GM19023 (cell line): Measurements from ENCODE around the gene FN1.

Source experiments
- ATAC-seq: cut with Tn5 transposase; IDR thresholded peaks from one replicate; pipeline ENCODE4 v1.9.1; 2021; ENCODE audit warnings: mild to moderate bottlenecking, moderate library complexity; ENCODE audit not compliant: unreplicated experiment

Gene FN1

DNA sequence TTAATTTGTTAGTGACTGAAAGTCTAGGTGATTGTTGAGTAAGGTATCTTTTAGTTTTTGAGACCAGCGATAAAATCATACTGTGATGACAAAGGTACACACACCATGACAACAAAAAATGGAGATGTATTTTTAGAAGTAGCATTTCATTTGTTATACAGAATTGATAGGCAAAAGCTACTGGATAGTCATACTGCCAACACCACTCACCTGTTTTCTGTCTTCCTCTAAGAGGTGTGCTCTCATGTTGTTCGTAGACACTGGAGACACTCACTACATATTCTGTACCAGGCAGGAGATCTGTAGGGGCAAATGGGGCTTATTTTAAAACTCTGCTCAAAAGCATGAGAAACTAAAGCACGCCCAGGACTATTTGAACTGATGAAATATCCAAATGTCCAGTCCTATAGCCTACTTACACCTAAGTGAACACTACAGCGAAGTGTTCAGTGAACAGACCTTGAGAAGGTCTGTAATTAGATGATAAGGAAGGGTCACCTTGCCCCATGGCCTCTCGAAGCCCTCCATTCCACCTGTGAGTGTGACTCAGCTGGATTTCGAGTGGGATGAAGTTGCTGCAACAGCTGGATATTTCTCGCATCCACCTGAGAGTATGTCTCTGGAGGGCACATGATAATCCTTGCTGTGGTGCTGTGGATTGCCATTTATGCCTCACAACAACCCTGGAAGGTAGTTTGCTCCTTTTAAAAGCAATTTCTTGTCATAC lies 47.7 kb downstream of the FN1 start:
- no peak for ATAC-seq

DNA sequence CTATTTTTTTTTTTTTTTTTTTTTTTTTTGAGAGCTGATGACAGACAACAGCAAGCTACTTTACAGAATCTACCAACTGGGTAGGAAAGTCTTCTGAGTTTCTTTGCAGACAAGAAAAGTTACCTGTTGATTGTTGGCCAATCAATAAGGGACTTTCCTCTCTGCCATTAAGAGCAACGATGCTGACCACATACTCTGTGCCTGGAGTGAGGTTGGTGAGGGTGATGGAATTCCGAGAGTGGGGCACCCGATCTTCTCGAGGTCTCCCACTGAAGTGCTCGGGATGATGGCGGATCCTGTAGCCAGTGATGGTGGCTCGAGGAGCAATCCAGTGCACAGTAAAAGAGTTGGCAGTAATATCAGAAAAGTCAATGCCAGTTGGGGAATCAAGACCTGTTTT lies 49.3 kb downstream of the FN1 start:
- ATAC-seq = no peak

DNA sequence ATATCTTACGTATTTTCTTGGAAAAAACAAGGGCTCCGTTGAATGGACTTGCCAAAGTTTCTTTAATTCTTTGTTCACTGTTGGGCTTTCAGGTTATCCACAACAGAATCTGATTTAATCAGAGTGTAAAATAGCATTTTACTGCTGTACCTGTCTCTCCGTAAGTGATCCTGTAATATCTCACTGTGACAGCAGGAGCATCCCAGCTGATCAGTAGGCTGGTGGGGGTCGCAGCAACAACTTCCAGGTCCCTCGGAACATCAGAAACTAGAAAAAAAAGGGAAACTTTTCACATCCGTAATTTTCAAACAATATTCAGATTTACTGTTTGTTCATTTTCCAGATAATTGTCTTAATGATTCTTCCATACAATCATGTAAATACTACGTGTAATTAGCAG lies 51.2 kb downstream of the FN1 start:
- ATAC-seq = no peak

DNA sequence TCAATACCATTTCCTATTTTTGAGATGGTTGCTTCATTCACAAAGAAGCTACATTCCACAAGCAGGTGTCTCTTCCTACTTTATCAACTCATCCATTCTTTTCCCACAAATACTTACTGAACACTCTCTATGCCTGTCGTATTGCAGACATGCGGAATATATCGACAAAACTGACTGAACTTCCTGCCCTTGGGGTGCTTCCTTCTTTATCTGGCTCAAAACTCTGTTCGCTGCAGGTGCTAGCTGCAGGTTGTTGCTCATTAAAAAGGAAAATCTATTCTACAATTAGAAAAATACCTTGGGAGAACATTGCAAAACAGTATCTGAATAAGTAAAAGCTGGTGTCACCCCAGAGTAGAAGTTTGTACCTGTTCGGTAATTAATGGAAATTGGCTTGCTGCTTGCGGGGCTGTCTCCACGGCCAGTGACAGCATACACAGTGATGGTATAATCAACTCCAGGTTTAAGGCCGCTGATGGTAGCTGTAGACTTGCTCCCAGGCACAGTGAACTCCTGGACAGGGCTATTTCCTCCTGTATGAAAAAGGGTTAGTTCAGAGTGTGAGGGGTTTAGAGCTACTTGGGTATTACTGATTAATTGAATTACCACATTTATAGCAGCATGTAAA lies 52.1 kb downstream of the FN1 start:
- ATAC-seq = no peak

DNA sequence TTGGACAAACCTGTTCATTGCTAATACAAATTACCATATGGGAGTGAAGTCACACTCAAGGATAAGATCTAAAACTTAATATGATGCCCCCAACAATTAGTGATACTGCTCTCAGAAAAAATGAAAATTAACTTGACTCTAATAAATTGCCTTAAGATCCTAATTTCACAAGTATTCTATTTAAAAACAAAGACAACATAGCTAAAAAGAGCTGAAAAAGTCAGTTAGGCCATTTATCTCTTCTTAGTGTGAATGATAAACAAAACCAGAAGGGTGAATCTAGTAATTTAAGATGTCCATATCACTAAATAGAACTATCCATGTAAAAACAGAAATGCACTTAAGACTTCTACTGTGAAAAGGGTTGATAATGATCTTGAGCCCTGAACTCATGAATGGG lies 53.4 kb downstream of the FN1 start:
- ATAC-seq = no peak

DNA sequence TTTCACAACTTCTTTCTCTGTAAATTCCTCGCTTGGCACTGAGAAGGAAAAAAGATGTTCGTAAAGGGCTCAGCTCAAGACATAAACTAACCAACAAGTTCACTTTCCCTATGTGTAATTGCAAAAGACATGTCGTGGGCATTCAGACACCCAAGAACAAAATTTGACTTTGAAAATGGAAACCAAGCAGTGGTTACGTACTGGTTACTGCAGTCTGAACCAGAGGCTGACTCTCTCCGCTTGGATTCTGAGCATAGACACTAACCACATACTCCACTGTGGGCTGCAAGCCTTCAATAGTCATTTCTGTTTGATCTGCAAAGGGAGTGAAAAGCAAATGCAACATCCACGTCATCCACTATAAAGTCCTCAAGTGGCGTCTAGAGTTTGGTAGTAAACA lies 53.9 kb downstream of the FN1 start:
- no peak for ATAC-seq

DNA sequence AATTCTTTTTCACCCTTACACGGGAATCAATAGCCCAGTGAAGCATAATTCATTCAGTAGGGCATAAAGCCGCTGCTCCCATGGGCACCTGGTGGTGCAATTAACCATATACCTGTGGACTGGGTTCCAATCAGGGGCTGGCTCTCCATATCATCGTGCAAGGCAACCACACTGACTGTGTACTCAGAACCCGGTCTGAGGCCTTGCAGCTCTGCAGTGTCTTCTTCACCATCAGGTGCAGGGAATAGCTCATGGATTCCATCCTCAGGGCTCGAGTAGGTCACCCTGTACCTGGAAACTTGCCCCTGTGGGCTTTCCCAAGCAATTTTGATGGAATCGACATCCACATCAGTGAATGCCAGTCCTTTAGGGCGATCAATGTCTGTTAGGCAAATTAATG lies 55.2 kb downstream of the FN1 start:
- no peak for ATAC-seq

DNA sequence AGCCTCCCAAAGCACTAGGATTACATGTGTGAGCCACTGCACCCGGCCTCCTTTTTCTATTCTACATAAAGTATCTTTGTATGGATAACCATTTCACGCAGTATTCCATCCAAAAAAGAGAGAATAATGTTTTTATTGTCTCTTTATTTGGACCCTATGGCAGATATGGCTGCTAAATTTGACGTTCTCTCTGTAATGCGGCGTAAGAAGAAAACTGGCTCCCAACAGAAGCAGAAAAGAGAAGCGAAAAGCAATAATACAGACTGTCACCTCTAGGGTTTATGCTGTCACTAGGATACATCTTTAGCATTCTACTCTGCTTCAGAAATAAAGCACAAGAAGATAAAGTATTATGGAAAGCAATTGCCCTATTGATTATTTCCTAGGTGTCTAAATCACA lies 55.9 kb downstream of the FN1 start:
- ATAC-seq = no peak

DNA sequence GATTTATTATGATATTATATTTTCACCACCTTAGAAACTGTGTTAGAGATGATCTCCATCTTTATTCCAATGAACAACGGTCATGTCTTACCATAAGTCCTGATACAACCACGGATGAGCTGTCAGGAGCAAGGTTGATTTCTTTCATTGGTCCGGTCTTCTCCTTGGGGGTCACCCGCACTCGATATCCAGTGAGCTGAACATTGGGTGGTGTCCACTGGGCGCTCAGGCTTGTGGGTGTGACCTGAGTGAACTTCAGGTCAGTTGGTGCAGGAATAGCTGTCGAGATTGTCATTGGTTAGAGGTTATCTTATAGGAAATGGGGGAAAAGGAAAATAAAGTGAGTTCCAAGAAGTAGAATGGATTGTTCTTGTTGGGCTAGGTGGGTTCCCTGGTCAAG lies 56.8 kb downstream of the FN1 start:
- no peak for ATAC-seq

DNA sequence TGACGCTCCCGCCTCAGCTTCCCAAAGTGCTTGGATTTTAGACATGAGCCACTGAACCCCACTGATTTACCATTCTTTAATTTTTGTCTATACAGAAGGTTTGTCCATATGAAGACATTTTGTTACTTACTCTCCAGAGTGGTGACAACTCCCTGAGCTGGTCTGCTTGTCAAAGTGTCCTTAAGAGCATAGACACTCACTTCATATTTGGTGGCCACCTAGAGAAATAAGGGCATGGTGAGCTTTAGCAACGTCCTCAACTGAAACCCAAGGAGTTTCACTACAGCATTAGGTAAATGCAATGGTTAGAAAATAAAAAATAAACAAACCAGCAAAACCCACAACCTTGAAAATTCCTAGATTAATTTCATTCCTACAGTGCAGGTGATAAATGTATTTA lies 57.8 kb downstream of the FN1 start:
- no peak for ATAC-seq

DNA sequence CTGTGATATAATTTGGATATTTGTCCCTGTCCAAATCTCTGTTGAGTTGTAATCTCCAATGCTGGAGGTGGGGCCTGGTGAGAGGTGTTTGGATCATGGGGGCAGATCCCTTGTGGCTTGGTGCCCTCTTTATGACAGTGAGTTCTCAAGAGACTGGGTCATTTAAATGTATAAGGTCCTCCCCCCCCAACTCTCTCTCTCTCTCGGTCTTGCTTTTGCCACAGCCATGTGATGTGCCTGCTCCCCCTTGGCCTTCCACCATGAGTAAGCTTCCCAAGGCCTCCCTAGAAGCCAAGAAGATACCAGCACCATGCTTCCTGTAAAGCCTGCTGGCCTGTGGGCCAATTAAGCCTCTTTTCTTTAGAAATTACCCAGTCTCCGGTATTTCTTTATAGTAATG lies 58.6 kb downstream of the FN1 start:
- no peak for ATAC-seq

DNA sequence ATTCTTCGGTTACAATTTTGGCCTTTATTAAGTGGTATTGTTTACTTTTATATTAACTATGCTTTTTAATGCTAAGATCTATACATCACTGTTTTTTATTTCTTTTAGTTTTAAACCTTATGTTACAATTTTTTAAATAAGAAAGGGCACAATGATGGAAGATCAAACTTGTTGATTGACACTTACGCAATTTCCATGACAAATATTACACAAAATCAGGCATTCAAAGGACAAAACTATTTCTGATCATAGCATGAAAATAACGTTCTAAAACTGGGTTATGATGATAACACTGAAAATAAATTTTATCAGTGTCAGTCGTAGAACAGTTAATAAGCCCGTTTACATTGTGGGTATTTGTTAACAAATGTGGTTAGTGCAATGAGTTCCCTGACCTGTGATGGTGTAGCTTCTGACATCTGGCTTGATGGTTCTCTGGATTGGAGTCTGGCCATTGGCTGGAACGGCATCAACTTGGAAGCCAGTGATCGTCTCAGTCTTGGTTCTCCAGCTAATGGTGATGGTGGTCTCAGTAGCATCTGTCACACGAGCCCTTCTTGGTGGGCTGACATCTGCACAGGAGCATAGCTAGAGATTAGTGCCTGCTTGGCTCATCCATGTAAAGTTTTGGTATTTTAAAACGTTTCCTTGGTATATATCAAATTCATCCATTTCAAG lies 59.6 kb downstream of the FN1 start:
- no peak for ATAC-seq

DNA sequence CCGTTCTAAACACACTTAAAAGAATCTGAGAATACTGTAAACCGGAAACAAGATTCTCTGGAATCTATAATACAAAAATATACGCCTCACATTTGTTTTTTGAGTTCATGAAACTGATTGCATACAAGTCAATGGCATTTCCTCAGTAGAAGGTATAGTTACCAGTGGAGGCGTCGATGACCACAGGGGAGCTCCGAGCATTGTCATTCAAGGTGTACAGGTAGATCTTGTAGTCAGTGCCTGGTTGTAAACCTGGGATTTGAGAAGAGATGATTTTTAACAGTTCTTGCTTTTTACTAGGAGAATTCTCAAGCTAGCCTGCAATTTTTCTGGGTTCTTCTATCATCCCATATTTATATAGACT lies 60.4 kb downstream of the FN1 start:
- ATAC-seq = no peak

DNA sequence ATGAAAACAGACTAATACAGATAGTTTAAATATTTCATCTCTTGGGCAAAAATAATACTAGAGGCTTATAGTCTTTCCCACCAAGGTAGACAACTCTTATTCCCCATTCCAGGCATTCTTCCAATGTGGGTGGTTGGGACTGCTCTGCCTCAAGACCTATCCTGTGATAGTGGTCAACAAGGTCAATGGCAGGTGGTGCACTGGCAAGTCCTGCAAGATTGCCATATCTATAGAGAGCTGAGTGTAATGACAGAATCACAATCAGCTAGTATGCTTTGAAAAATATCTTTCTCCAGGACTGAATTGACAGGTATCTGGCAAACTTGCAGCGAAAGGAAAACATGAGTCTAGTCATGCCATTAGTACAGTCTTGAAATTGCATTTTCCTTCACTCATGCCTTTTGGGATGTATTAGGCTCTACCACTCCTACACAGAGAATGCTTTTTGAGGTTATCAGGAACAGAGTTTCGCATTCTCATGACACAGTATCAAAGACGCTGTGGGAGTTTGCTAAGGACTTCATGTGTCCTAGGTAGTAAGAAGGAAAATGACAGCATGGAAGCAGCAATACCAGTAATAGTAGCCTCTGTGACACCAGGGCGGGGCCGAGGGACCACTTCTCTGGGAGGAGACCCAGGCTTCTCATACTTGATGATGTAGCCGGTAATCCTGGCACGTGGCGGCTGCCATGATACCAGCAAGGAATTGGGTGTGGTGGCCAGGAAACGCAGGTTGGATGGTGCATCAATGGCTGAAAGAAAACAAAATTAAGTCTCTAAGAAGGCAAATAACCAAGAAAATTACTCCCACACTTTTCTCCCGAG lies 61.0 kb downstream of the FN1 start:
- no peak for ATAC-seq

DNA sequence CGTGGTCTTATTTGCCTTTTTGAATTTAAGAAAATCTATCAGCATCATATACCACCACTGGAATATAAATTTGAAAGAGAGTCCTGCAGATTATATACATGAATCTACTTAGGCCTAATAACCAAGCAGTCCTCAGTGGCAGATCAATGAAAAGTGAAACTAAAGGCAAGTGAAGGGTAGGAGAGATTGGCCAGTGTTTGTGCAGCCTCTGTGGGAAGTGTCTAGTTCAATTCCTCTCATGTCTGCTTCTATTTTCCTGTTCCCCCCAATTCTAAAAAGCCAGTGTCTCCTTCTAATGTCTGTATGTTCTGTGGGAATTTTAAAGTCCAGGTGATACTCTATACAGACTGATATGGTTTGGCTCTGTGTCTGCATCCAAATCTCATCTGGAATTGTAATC lies 61.9 kb downstream of the FN1 start:
- ATAC-seq = no peak

DNA sequence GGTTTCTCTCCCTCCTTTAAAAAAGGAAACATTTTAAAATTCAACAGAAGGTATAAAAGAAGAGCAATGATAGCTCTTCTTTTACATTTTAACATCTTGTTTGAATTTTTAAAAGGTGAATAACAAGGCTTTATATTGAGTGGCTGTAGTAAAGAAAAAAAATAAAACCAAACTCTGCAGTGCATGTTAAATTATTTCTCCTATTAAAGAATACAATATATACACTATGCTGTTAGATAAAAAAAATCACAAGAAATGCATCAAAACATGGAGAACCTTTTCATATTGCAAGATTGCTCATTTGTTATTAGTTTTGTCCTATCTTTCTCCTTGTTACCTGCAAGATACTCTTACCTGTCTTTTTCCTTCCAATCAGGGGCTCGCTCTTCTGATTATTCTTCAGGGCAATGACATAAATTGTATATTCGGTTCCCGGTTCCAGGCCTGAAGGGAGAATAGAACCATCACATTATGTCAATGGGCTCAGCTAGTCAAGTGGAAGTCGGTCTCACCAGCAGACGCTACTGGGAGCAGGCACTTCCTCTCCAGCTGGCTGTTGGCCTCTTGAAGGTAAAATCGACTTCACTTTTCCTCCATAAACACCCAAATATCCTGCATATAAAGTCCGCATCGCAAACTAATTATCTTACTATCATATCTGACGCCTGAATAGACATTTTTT lies 62.8 kb downstream of the FN1 start:
- ATAC-seq = no peak

DNA sequence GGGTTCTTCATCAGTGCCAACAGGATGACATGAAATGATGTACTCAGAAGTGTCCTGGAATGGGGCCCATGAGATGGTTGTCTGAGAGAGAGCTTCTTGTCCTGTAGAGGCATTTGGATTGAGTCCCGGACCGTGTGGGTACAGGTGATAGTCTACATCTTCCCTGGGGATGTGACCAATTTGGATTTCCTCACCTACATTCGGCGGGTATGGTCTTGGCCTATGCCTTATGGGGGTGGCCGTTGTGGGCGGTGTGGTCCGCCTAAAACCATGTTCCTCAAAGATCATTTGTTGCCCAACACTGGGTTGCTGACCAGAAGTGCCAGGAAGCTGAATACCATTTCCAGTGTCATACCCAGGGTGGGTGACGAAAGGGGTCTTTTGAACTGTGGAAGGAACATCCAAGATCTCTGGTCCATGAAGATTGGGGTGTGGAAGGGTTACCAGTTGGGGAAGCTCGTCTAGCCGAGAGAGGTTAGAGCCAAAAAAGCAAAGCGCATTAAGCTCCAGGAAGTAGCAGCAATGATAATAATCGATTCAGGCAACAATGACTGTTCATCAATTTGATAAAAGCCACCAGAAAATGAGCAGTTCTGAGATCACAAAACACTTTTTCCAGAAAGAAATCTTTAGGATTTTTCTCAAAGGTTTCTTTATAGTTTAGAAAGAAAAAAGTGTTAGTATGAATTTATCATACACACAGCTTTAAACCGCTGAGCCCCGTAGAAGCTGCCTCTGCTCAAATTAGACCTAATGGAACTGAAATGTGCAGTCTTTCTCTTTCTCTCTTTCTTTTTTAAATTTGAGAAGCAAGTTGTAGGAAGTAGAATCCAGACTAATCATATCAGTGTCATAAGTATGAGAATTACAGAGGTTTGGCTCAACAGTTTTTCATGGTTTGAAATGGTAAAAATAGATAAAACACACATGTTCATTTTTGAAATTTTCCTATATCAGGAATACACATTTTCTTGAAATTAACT lies 63.7 kb downstream of the FN1 start:
- ATAC-seq = no peak

DNA sequence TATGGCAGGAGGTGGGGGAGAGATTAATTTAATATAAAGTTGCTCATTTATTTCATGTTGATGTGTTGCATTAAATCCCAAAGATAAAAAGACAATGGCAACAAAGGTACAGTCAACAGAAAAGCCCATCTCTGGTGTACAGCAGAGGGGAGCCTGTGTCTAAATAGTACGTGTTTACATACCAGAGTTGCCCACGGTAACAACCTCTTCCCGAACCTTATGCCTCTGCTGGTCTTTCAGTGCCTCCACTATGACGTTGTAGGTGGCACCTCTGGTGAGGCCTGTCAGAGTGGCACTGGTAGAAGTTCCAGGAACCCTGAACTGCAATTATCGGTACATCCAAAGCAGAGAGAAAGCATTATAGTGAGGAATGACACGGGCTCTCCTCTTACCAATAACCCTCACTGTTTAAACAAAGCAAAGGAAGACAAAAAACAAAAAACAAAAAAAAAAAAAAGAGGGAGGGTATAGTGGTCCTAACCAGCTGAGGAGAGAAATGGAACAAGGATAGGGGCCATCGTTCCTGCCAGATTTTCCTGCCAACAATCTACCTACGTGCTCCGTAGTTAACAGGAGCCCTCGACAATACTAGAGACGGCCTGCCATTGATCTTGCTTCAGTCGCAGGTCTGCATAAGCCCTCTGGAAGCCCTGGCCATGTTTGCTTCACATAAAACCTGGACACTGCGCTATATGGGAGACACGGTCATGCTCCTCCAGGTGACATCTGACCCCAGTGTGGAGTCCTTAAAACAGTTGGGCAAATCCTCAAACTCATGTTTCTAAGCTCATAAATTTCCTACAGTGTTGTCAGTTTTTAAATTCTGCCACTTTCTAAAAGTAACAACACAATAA lies 65.5 kb downstream of the FN1 start:
- no peak for ATAC-seq

DNA sequence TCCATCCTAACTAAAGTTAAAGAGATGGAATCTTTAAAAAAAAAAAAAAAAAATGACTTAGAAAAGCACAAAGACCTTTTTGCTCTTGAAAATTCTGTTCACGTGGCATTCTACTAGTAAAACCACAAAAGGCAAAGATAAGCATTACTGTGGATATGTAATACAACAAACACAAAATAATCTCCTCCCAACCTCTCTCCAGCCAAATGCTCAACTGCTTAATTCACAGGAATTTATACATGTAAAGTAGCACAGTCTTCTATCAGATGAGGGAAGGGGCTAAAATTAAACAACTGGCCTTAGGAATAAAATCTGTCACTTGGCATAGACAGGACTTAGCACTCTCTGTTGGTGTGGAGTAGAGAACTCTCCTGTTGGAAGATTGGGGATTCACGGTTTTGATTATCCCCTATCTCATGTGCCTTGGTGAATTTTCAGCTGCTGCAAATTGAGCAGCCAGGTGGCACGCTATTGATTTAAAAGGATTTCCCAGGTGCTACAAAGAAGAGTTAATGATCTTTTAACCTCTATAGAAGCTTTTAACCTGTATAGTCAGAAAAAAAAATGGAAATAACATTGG lies 66.6 kb downstream of the FN1 start:
- ATAC-seq = no peak
